ENCODE measurements around the gene FBN2.

Gene FBN2

DNA sequence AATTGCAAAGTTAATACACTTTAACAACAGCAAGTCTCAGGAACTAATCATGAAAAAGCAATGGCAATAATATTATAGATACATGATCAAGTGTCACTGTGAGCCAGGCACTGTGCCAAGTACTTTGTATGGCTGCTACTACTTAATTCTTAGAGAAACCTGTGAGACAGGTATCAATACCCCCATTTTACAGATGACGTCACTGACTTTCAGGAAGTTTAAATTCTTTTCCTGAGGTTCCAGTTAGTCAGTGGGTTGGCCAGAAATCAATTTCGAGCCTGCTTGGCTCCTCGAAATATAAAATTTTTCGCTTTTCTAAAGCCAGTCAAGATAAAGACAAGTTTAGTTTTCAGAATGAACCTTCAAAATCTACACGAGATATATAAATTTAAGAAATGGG is 324.2 kb downstream of the FBN2 start:
- TF ChIP-seq NFIC (IDR thresholded peaks at IDR 0.05): no peak
- no peak for TF ChIP-seq TCF12 (IDR thresholded peaks at IDR 0.05; ENCODE audit: low read depth)
- TF ChIP-seq, protein P1, sequence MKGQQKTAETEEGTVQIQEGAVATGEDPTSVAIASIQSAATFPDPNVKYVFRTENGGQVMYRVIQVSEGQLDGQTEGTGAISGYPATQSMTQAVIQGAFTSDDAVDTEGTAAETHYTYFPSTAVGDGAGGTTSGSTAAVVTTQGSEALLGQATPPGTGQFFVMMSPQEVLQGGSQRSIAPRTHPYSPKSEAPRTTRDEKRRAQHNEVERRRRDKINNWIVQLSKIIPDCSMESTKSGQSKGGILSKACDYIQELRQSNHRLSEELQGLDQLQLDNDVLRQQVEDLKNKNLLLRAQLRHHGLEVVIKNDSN (IDR thresholded peaks at IDR 0.05): no peak
- no peak for TF ChIP-seq FOXM1 (IDR thresholded peaks at IDR 0.05; ENCODE audit: borderline replicate concordance, low read depth)
- TF ChIP-seq, protein P2, sequence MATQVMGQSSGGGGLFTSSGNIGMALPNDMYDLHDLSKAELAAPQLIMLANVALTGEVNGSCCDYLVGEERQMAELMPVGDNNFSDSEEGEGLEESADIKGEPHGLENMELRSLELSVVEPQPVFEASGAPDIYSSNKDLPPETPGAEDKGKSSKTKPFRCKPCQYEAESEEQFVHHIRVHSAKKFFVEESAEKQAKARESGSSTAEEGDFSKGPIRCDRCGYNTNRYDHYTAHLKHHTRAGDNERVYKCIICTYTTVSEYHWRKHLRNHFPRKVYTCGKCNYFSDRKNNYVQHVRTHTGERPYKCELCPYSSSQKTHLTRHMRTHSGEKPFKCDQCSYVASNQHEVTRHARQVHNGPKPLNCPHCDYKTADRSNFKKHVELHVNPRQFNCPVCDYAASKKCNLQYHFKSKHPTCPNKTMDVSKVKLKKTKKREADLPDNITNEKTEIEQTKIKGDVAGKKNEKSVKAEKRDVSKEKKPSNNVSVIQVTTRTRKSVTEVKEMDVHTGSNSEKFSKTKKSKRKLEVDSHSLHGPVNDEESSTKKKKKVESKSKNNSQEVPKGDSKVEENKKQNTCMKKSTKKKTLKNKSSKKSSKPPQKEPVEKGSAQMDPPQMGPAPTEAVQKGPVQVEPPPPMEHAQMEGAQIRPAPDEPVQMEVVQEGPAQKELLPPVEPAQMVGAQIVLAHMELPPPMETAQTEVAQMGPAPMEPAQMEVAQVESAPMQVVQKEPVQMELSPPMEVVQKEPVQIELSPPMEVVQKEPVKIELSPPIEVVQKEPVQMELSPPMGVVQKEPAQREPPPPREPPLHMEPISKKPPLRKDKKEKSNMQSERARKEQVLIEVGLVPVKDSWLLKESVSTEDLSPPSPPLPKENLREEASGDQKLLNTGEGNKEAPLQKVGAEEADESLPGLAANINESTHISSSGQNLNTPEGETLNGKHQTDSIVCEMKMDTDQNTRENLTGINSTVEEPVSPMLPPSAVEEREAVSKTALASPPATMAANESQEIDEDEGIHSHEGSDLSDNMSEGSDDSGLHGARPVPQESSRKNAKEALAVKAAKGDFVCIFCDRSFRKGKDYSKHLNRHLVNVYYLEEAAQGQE (IDR thresholded peaks at IDR 0.05; ENCODE audit: low read depth): no peak
- no peak for TF ChIP-seq CEBPB (IDR thresholded peaks at IDR 0.05)
- TF ChIP-seq, protein P3, sequence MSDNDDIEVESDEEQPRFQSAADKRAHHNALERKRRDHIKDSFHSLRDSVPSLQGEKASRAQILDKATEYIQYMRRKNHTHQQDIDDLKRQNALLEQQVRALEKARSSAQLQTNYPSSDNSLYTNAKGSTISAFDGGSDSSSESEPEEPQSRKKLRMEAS (IDR thresholded peaks at IDR 0.05): no peak

DNA sequence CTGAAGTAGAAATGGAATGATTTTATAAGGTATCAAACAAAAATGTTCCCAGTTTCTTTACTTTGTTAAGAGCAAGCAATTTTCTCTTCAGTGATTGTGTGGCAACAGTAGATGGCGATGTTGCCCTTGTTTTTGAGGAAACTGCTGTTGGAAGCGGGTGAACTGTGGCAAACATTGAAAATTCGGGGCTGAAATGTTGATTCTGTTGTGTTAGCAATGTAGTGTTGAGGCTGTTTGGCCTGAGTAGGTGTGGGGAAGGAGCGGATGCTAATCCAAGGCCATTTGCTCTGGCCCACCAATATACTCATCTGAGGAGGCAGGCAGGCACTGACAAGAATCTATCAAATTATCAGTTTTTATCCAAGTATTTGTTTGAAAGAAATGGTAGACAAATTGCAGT is 324.7 kb downstream of the FBN2 start:
- TF ChIP-seq, protein P3 (IDR thresholded peaks at IDR 0.05): no peak
- peak; percentile 93 for TF ChIP-seq RAD21 (IDR thresholded peaks at IDR 0.05; ENCODE audit: low read depth)

DNA sequence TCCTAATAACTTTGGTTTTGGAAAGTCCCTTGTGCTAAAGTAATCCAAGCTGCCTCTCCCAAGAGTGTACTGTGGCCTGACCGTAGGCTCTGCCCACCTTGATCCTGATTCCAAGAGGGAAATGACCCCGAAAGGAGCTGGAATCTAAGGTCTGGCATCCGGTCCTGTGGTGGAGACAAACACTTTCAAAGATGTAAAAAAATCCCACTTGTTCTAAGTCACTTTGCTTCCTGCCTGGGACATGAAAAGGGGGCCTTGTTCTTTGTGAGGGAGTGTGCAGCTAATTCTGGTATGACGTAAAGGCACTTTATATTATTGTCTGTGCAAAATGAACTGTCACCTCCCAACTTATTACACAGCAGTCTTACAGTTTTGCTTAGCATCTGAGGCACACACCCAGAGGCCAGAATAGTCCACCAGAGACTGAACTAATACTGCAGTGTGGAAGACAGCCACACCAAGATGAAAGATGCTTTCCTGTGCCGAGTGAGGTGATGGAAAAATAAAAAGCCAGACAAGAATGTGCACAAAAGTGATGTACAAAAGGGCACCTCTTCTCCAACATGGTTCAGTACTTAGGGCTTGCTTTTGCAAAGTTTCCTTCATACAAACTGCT is 325.7 kb downstream of the FBN2 start:
- TF ChIP-seq FOXM1 (IDR thresholded peaks at IDR 0.05; ENCODE audit: borderline replicate concordance, low read depth) (no peak), TCF12 (IDR thresholded peaks at IDR 0.05; ENCODE audit: low read depth) (no peak), RAD21 (IDR thresholded peaks at IDR 0.05; ENCODE audit: low read depth) (no peak), NFIC (IDR thresholded peaks at IDR 0.05) (no peak), TEAD4 (IDR thresholded peaks at IDR 0.05) (no peak), CEBPB (IDR thresholded peaks at IDR 0.05) (no peak), ZBTB7A (IDR thresholded peaks at IDR 0.05; ENCODE audit: low read depth) (no peak), EP300 (IDR thresholded peaks at IDR 0.05; ENCODE audit: borderline replicate concordance) (no peak), YY1 (IDR thresholded peaks at IDR 0.05; ENCODE audit: low read depth) (no peak), TAF1 (IDR thresholded peaks at IDR 0.05; ENCODE audit: low read depth) (no peak), EGR1 (IDR thresholded peaks at IDR 0.05) (no peak), CREB1 (IDR thresholded peaks at IDR 0.05; ENCODE audit: low read depth) (no peak)
- TF ChIP-seq, protein P3 (IDR thresholded peaks at IDR 0.05): no peak
- TF ChIP-seq, protein P1 (IDR thresholded peaks at IDR 0.05): no peak
- TF ChIP-seq, protein P2 (IDR thresholded peaks at IDR 0.05; ENCODE audit: low read depth): no peak

DNA sequence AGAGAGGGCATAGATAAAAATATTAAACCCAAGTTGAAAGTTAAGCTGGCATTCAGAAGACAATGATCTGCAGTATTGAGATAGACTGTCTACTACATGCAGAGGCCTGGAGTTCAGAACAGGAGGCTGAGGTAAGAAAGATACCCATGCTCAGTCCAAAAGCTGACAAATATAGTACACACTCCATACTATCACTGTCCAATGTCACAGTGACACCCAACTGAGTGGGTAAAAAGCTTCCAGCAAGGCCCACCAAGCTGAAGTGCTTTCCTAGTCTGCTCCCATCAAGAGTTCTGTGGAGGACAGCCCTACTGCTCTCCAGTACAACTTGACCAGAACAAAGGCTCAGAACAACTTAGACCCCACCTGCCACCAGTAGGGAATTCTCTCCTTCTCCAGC is 329.6 kb downstream of the FBN2 start:
- TF ChIP-seq EP300 (IDR thresholded peaks at IDR 0.05; ENCODE audit: borderline replicate concordance) (no peak), TCF12 (IDR thresholded peaks at IDR 0.05; ENCODE audit: low read depth) (no peak), FOXM1 (IDR thresholded peaks at IDR 0.05; ENCODE audit: borderline replicate concordance, low read depth) (no peak), TEAD4 (IDR thresholded peaks at IDR 0.05) (no peak), CEBPB (IDR thresholded peaks at IDR 0.05) (no peak), TAF1 (IDR thresholded peaks at IDR 0.05; ENCODE audit: low read depth) (no peak), CREB1 (IDR thresholded peaks at IDR 0.05; ENCODE audit: low read depth) (no peak), EGR1 (IDR thresholded peaks at IDR 0.05) (no peak), YY1 (IDR thresholded peaks at IDR 0.05; ENCODE audit: low read depth) (no peak), ZBTB7A (IDR thresholded peaks at IDR 0.05; ENCODE audit: low read depth) (no peak), RAD21 (IDR thresholded peaks at IDR 0.05; ENCODE audit: low read depth) (no peak), NFIC (IDR thresholded peaks at IDR 0.05) (no peak)
- TF ChIP-seq, protein P2 (IDR thresholded peaks at IDR 0.05; ENCODE audit: low read depth): no peak
- TF ChIP-seq, protein P1 (IDR thresholded peaks at IDR 0.05): no peak
- TF ChIP-seq, protein P3 (IDR thresholded peaks at IDR 0.05): no peak
